Measurements from ENCODE around the gene SERINC5. TPM values are rescaled to one million over a fixed set of nuclear protein-coding genes. Genes with fewer than 3 reads are reported as not detected.
"Not testable (repeated sequence)": the region's sequence is repeated elsewhere in the genome, so short reads cannot be mapped to it uniquely, and the experiment has no call there.

The SERINC5 gene
- total RNA-seq, 2 donors from 2014 or later: 12.8 to 13.9 TPM

GRCh38 chr5:80116000-80116399, 139.8 kb downstream of the SERINC5 start:
- Histone ChIP-seq H3K27me3 (replicated peaks; ENCODE audit: insufficient read depth) (no peaks in the 10 kb centered on the region), H3K27ac (no peak overlapping the region), H3K4me3 (no peak overlapping the region), H3K4me1 (ENCODE audit: control insufficient read depth in 1 of 2, low read depth in 2 of 2) (no peaks in the 10 kb centered on the region), H3K36me3 (no peaks in the 10 kb centered on the region), H3K9me3 (no peaks in the 10 kb centered on the region)
- ATAC-seq (ENCODE audit: insufficient number of reproducible peaks, low FRiP score, low read depth): no peak
- no peak for TF ChIP-seq CTCF (IDR thresholded peaks at IDR 0.05)
- DNase-seq (ENCODE audit: low spot score): no peak

- no peak overlapping the region for H3K27ac ChIP-seq
- peaks cover 0 to 3% of the 10 kb centered on the region in 2 donors for H3K4me1 ChIP-seq (ENCODE audit: control insufficient read depth in 1 of 2, low read depth in 2 of 2)
- TF ChIP-seq CTCF (IDR thresholded peaks at IDR 0.05): no peak
- H3K27me3 ChIP-seq (replicated peaks; ENCODE audit: insufficient read depth): no peaks in the 10 kb centered on the region
- ATAC-seq (ENCODE audit: insufficient number of reproducible peaks, low FRiP score, low read depth): no peak
- no peak for DNase-seq (ENCODE audit: low spot score)
- H3K36me3 ChIP-seq: no peaks in the 10 kb centered on the region
- no peak overlapping the region for H3K4me3 ChIP-seq
- no peaks in the 10 kb centered on the region for H3K9me3 ChIP-seq
Measured at GRCh38 chr5:80114860-80115259, 141.0 kb downstream of the SERINC5 start.

GRCh38 chr5:80111376-80111990, 144.4 kb downstream of the SERINC5 start:
- H3K9me3 ChIP-seq; H3K27me3 ChIP-seq (replicated peaks; ENCODE audit: insufficient read depth); H3K27ac ChIP-seq; DNase-seq (ENCODE audit: low spot score); H3K4me3 ChIP-seq; H3K36me3 ChIP-seq; ATAC-seq (ENCODE audit: insufficient number of reproducible peaks, low FRiP score, low read depth); H3K4me1 ChIP-seq (ENCODE audit: control insufficient read depth in 1 of 2, low read depth in 2 of 2): not testable (repeated sequence)

GRCh38 chr5:80109646-80110478, 146.0 kb downstream of the SERINC5 start:
- no peaks in the 10 kb centered on the region for H3K9me3 ChIP-seq
- no peaks in the 10 kb centered on the region for H3K36me3 ChIP-seq
- H3K4me1 ChIP-seq (ENCODE audit: control insufficient read depth in 1 of 2, low read depth in 2 of 2): peaks cover 0 to 9% of the 10 kb centered on the region in 2 donors
- no peak for TF ChIP-seq CTCF (IDR thresholded peaks at IDR 0.05)
- no peaks in the 10 kb centered on the region for H3K27me3 ChIP-seq (replicated peaks; ENCODE audit: insufficient read depth)
- H3K4me3 ChIP-seq: no peak overlapping the region
- no peak overlapping the region for H3K27ac ChIP-seq
- DNase-seq (ENCODE audit: low spot score) (no peak), ATAC-seq (ENCODE audit: insufficient number of reproducible peaks, low FRiP score, low read depth) (no peak)

GRCh38 chr5:80106916-80107315, 148.9 kb downstream of the SERINC5 start:
- no peak for DNase-seq (ENCODE audit: low spot score)
- H3K27ac ChIP-seq: no peak overlapping the region
- no peak for ATAC-seq (ENCODE audit: insufficient number of reproducible peaks, low FRiP score, low read depth)
- no peak overlapping the region for H3K4me3 ChIP-seq
- H3K36me3 ChIP-seq: no peaks in the 10 kb centered on the region
- H3K27me3 ChIP-seq (replicated peaks; ENCODE audit: insufficient read depth): no peaks in the 10 kb centered on the region
- peaks cover 0 to 9% of the 10 kb centered on the region in 2 donors for H3K4me1 ChIP-seq (ENCODE audit: control insufficient read depth in 1 of 2, low read depth in 2 of 2)
- TF ChIP-seq CTCF (IDR thresholded peaks at IDR 0.05): no peak
- no peaks in the 10 kb centered on the region for H3K9me3 ChIP-seq
